GM18858 (cell line): Measurements from ENCODE around the gene PTPRG.
"Not testable (repeated sequence)": the region's sequence is repeated elsewhere in the genome, so short reads cannot be mapped to it uniquely, and the experiment has no call there.

Source experiments
- ATAC-seq: cut with Tn5 transposase; IDR thresholded peaks from one replicate; pipeline ENCODE4 v1.9.1; 2021; ENCODE audit not compliant: unreplicated experiment

The PTPRG gene

GRCh38 chr3:61682671-61683548, 121.5 kb downstream of the PTPRG start:
- no peak for ATAC-seq

GRCh38 chr3:61683549-61684236, 122.3 kb downstream of the PTPRG start:
- ATAC-seq = no peak

GRCh38 chr3:61684386-61684785, 123.0 kb downstream of the PTPRG start:
- ATAC-seq = no peak

GRCh38 chr3:61685755-61686154, 124.4 kb downstream of the PTPRG start:
- ATAC-seq = no peak

GRCh38 chr3:61686228-61686648, 124.9 kb downstream of the PTPRG start:
- ATAC-seq = no peak

GRCh38 chr3:61687206-61687605, 125.8 kb downstream of the PTPRG start:
- ATAC-seq = no peak

- ATAC-seq = no peak
These were observed 126.4 kb downstream of the PTPRG start for GRCh38 chr3:61687663-61688306.

- no peak for ATAC-seq
These were observed 127.1 kb downstream of the PTPRG start for GRCh38 chr3:61688307-61688984.

- no peak for ATAC-seq
These were observed 128.6 kb downstream of the PTPRG start for GRCh38 chr3:61690016-61690415.

- no peak for ATAC-seq
These were observed 130.1 kb downstream of the PTPRG start for GRCh38 chr3:61691466-61691865.

GRCh38 chr3:61697301-61697700, 135.9 kb downstream of the PTPRG start:
- ATAC-seq = no peak

GRCh38 chr3:61698278-61699072, 137.1 kb downstream of the PTPRG start:
- ATAC-seq = not testable (repeated sequence)

- no peak for ATAC-seq
These were observed 138.3 kb downstream of the PTPRG start for GRCh38 chr3:61699622-61700021.

- no peak for ATAC-seq
These were observed 139.6 kb downstream of the PTPRG start for GRCh38 chr3:61701011-61701410.

GRCh38 chr3:61702453-61702852, 141.1 kb downstream of the PTPRG start:
- no peak for ATAC-seq

GRCh38 chr3:61704807-61705206, 143.4 kb downstream of the PTPRG start:
- no peak for ATAC-seq

GRCh38 chr3:61707492-61707891, 146.1 kb downstream of the PTPRG start:
- ATAC-seq = no peak

GRCh38 chr3:61710920-61711319, 149.5 kb downstream of the PTPRG start:
- not testable (repeated sequence) for ATAC-seq

- no peak for ATAC-seq
These were observed 152.9 kb downstream of the PTPRG start for GRCh38 chr3:61714225-61714624.

- ATAC-seq = no peak
These were observed 154.6 kb downstream of the PTPRG start for GRCh38 chr3:61715886-61716527.
